WTC11 (cell line): ENCODE results near the gene INHBB. TPM values are rescaled to one million over a fixed set of nuclear protein-coding genes. Genes with fewer than 3 reads are reported as not detected.

Source experiments
- ATAC-seq: fragments of 200-7000 bp; cut with Tn5 transposase; 2 replicates; pipeline ENCODE4 v1.10.0; 2021; ENCODE audit warnings: mild to moderate bottlenecking, moderate library complexity
- Bru-seq: library from RNA; stranded (reverse); fragments of 400-500 nt; gene quantifications from one replicate; lab custom pipeline; 2021; lab: Mats Ljungman, UMichigan
- CTCF ChIA-PET: fragments of 300-600 bp; sonication (Branson Sonifier 250); formaldehyde crosslinking; loops from one replicate; lab custom pipeline; 2021; ENCODE audit warnings: antibody characterized with exemption; lab: Charles Lee
- POLR2A ChIA-PET: fragments of 350-600 bp; sonication (Branson Sonifier 250); formaldehyde crosslinking; loops from one replicate; lab custom pipeline; 2021; ENCODE audit warnings: antibody characterized with exemption; lab: Charles Lee
- DNase-seq: peaks from one replicate; pipeline ENCODE4 v3.0.0; 2021; ENCODE audit warnings: low spot score
- H3K27ac Mint-ChIP-seq: 2 replicates; pipeline ENCODE4 v1.8.0; 2021; ENCODE audit warnings: mixed read lengths
- H3K27me3 Mint-ChIP-seq: 2 replicates; pipeline ENCODE4 v1.8.0; 2021; ENCODE audit warnings: low read depth, mild to moderate bottlenecking, moderate library complexity, mixed read lengths
- H3K36me3 Mint-ChIP-seq: 2 replicates; pipeline ENCODE4 v1.8.0; 2021; ENCODE audit warnings: mixed read lengths
- H3K4me1 Mint-ChIP-seq: 2 replicates; pipeline ENCODE4 v1.8.0; 2022; ENCODE audit warnings: mixed read lengths
- H3K4me3 Mint-ChIP-seq: 2 replicates; pipeline ENCODE4 v1.8.0; 2021; ENCODE audit warnings: mild to moderate bottlenecking, moderate library complexity, mixed read lengths
- H3K9me3 Mint-ChIP-seq: 2 replicates; pipeline ENCODE4 v1.8.0; 2021; ENCODE audit warnings: mixed read lengths
- ATF6 ChIP-seq: sonication (generic); formaldehyde crosslinking; IDR thresholded peaks from 2 replicates; pipeline ENCODE4 v1.8.1; 2023; ENCODE audit warnings: mild to moderate bottlenecking, missing genetic modification reagents
- CTCF ChIP-seq: fragments of 200-600 bp; IDR thresholded peaks from 2 replicates; pipeline ENCODE4 v1.8.0; 2022; ENCODE audit warnings: antibody characterized with exemption
- FOXK1 ChIP-seq: sonication (generic); formaldehyde crosslinking; IDR thresholded peaks from 2 replicates; pipeline ENCODE4 v1.8.0; 2022; ENCODE audit warnings: mild to moderate bottlenecking, moderate library complexity, missing genetic modification reagents
- FOXP1 ChIP-seq: sonication (generic); formaldehyde crosslinking; IDR thresholded peaks from 2 replicates; pipeline ENCODE4 v1.8.0; 2022; ENCODE audit warnings: missing genetic modification reagents, mild to moderate bottlenecking, moderate library complexity, borderline replicate concordance
- IRF1 ChIP-seq: sonication (generic); formaldehyde crosslinking; IDR thresholded peaks from 2 replicates; pipeline ENCODE4 v1.8.0; 2023; ENCODE audit warnings: missing genetic modification reagents
- IRF2 ChIP-seq: sonication (generic); formaldehyde crosslinking; IDR thresholded peaks from 2 replicates; pipeline ENCODE4 v1.8.0; 2022; ENCODE audit warnings: low read depth, missing genetic modification reagents, borderline replicate concordance
- MYBL2 ChIP-seq: sonication (generic); formaldehyde crosslinking; IDR thresholded peaks from 2 replicates; pipeline ENCODE4 v1.8.1; 2023; ENCODE audit warnings: mild to moderate bottlenecking, moderate library complexity, missing genetic modification reagents
- NFE2L1 ChIP-seq: sonication (generic); formaldehyde crosslinking; IDR thresholded peaks from 2 replicates; pipeline ENCODE4 v1.8.1; 2023; ENCODE audit warnings: missing genetic modification reagents
- NFYB ChIP-seq: sonication (generic); formaldehyde crosslinking; conservative IDR thresholded peaks from 2 replicates; pipeline ENCODE4 v1.8.0; 2022; ENCODE audit warnings: low read depth, missing genetic modification reagents
- NR2C2 ChIP-seq: sonication (generic); formaldehyde crosslinking; IDR thresholded peaks from 2 replicates; pipeline ENCODE4 v1.8.0; 2022; ENCODE audit warnings: mild to moderate bottlenecking, missing genetic modification reagents
- NR3C1 ChIP-seq: sonication (generic); formaldehyde crosslinking; conservative IDR thresholded peaks from 2 replicates; pipeline ENCODE4 v1.8.1; 2023; ENCODE audit warnings: low read depth, mild to moderate bottlenecking, missing genetic modification reagents
- PRRX2 ChIP-seq: fragments of 250-450 bp; sonication (Bioruptor Pico); IDR thresholded peaks from 2 replicates; pipeline ENCODE4 v1.8.0; 2021; ENCODE audit warnings: mild to moderate bottlenecking
- TEAD1 ChIP-seq: sonication (generic); formaldehyde crosslinking; IDR thresholded peaks from 2 replicates; pipeline ENCODE4 v1.8.0; 2022; ENCODE audit warnings: mild to moderate bottlenecking, missing genetic modification reagents
- ZNF232 ChIP-seq: sonication (generic); formaldehyde crosslinking; IDR thresholded peaks from 2 replicates; pipeline ENCODE4 v1.8.0; 2022; ENCODE audit warnings: mild to moderate bottlenecking, missing genetic modification reagents
- ZNF281 ChIP-seq: sonication (generic); formaldehyde crosslinking; IDR thresholded peaks from 2 replicates; pipeline ENCODE4 v1.8.0; 2023; ENCODE audit warnings: mild to moderate bottlenecking, missing genetic modification reagents
- ZNF423 ChIP-seq: fragments of 250-450 bp; sonication (Bioruptor Pico); IDR thresholded peaks from 2 replicates; pipeline ENCODE4 v2.1.2; 2022; ENCODE audit warnings: mild to moderate bottlenecking, moderate library complexity
- long read RNA-seq, 3 experiments: library from RNA in 1 of 3; library from capped mRNA in 1 of 3; library from polyadenylated mRNA in 1 of 3; unstranded in 2 of 3; stranded (forward) in 1 of 3; transcript quantifications; one replicate each; pipeline ENCODE4 v2.0.0, GENCODE V29; 2021
- total RNA-seq: library from RNA; stranded (reverse); gene quantifications from 3 replicates; pipeline ENCODE4 v1.2.3, GENCODE V29; 2021
- TF ChIP-seq, protein P1 (sequence below): sonication (generic); formaldehyde crosslinking; IDR thresholded peaks from 2 replicates; pipeline ENCODE4 v1.8.1; 2022; ENCODE audit warnings: mild to moderate bottlenecking, moderate library complexity, missing genetic modification reagents
- TF ChIP-seq, protein P2 (sequence below): fragments of 250-450 bp; sonication (Bioruptor Pico); IDR thresholded peaks from 2 replicates; pipeline ENCODE4 v2.1.2; 2022; ENCODE audit warnings: mild to moderate bottlenecking, moderate library complexity

INHBB gene
- total RNA-seq (0.14 to 0.26 TPM (median 0.21 TPM) in 3 replicates), Bru-seq, nascent RNA (percentile 14 among the genes with signal in this experiment)
- long read RNA-seq, experiment 1, partial matches to known transcripts, result 0 of 1 reads
- long read RNA-seq, experiment 1, other reads (novel, unspliced or antisense), result 0 of 1 reads
- long read RNA-seq, experiment 2, result 0 reads
- long read RNA-seq, experiment 3, result 0 reads

DNA sequence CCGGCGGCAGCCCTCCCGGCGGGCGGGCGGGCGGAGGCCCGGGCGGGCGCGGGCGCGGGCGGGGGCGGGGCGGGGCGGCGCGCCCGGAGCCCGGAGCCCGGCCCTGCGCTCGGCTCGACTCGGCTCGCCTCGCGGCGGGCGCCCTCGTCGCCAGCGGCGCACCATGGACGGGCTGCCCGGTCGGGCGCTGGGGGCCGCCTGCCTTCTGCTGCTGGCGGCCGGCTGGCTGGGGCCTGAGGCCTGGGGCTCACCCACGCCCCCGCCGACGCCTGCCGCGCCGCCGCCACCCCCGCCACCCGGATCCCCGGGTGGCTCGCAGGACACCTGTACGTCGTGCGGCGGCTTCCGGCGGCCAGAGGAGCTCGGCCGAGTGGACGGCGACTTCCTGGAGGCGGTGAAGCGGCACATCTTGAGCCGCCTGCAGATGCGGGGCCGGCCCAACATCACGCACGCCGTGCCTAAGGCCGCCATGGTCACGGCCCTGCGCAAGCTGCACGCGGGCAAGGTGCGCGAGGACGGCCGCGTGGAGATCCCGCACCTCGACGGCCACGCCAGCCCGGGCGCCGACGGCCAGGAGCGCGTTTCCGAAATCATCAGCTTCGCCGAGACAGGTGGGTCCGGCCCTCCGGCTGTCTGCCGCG lies at the start of gene INHBB:
INHBB (plus strand) TSS at position 111 of the 641 bp plus-strand sequence; CDS start at position 164, 53 bp downstream.
- CTCF ChIA-PET, result interaction anchor here (0.6 to 4.2 kb wide), 13 partner anchors 10 to 329 kb away, joined by 3 to 66 read pairs (median 4); no protein-coding TSS in a partner anchor
- POLR2A ChIA-PET, result interaction anchor here (0.5 kb wide), 1 partner anchor 1798 kb away, joined by 4 read pairs; no protein-coding TSS in a partner anchor
- peak within 1 kb of the TSS; percentile 57 for H3K4me3 Mint-ChIP-seq
- H3K36me3 Mint-ChIP-seq, result no peaks in the 10 kb centered on the region
- peaks cover 36% of the 10 kb centered on the region for H3K4me1 Mint-ChIP-seq
- ATAC-seq, result peak; percentile 2; the same call in 1 of the 2 replicates
- no peaks in the 10 kb centered on the region for H3K9me3 Mint-ChIP-seq
- no peak for TF ChIP-seq CTCF
- no peak for TF ChIP-seq ZNF232 (CRISPR knock-in tag)
- TF ChIP-seq, protein P1, sequence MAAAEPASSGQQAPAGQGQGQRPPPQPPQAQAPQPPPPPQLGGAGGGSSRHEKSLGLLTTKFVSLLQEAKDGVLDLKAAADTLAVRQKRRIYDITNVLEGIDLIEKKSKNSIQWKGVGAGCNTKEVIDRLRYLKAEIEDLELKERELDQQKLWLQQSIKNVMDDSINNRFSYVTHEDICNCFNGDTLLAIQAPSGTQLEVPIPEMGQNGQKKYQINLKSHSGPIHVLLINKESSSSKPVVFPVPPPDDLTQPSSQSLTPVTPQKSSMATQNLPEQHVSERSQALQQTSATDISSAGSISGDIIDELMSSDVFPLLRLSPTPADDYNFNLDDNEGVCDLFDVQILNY (CRISPR knock-in tag), result no peak; the same call in 1 of the 2 replicates
- TF ChIP-seq NFE2L1, result no peak
- no peak for TF ChIP-seq ATF6 (CRISPR knock-in tag)
- no peak for TF ChIP-seq PRRX2
- no peak for TF ChIP-seq TEAD1
- no peak for TF ChIP-seq FOXK1 (CRISPR knock-in tag)
- no peak for TF ChIP-seq ZNF423 (CRISPR knock-in tag)
- no peak for TF ChIP-seq FOXP1 (CRISPR knock-in tag)
- no peak for TF ChIP-seq ZNF281 (CRISPR knock-in tag)
- TF ChIP-seq NR3C1 (CRISPR knock-in tag), result no peak
- H3K27ac Mint-ChIP-seq, result no peak within 1 kb of the TSS
- DNase-seq, result no peak
- peaks cover 89% of the 10 kb centered on the region for H3K27me3 Mint-ChIP-seq

DNA sequence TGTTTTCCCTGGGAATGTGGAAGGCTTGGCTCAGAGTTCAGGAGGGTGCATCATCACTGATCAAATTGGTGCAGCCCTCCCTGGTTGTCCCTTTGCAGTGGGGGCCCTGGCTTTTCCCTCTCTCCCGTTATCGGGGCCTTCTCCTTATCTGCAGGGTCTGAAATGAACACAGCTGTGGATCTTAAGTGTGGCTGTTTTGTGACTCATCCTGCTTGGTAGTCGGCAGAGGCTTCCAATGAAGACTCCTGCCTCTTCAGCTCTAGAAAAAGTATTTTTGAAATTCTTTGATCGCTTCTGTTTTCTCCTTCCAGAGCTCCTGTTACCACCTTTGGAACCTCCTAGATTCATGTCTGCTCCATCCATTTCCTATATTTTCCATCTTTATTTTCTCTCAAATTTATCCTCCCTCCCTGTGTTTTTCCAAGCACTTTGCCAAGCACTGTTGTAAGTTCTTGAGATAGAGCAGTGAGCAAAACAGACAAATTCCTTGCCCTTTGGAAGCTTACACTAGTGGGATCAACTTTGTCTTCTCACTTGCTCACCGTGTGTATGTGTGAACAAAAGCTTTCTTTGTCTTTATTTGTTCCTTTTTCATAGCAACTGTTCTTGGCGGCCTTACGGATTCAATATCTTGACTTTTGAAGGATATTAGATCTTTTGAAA lies 47.6 kb upstream of the INHBB start:
- POLR2A ChIA-PET, result no interaction called here
- H3K4me3 Mint-ChIP-seq, result no peak overlapping the region
- H3K36me3 Mint-ChIP-seq, result peaks cover 6% of the 10 kb centered on the region; the same call in 1 of the 2 replicates
- no peak for DNase-seq
- peaks cover 12% of the 10 kb centered on the region for H3K4me1 Mint-ChIP-seq
- no peak overlapping the region for H3K27ac Mint-ChIP-seq
- H3K27me3 Mint-ChIP-seq, result no peaks in the 10 kb centered on the region; the same call in 1 of the 2 replicates
- CTCF ChIA-PET, result interaction anchor here (0.5 to 2.7 kb wide), 4 partner anchors 15 to 178 kb away, joined by 4 to 10 read pairs (median 6); no protein-coding TSS in a partner anchor
- TF ChIP-seq IRF2 (CRISPR knock-in tag), result no peak
- no peak for TF ChIP-seq NR2C2
- TF ChIP-seq MYBL2 (CRISPR knock-in tag), result no peak
- no peak for TF ChIP-seq IRF1 (CRISPR knock-in tag)
- TF ChIP-seq, protein P2, sequence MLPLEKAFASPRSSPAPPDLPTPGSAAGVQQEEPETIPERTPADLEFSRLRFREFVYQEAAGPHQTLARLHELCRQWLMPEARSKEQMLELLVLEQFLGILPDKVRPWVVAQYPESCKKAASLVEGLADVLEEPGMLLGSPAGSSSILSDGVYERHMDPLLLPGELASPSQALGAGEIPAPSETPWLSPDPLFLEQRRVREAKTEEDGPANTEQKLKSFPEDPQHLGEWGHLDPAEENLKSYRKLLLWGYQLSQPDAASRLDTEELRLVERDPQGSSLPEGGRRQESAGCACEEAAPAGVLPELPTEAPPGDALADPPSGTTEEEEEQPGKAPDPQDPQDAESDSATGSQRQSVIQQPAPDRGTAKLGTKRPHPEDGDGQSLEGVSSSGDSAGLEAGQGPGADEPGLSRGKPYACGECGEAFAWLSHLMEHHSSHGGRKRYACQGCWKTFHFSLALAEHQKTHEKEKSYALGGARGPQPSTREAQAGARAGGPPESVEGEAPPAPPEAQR (CRISPR knock-in tag), result no peak
- no peak for TF ChIP-seq NFYB (CRISPR knock-in tag)
- no peaks in the 10 kb centered on the region for H3K9me3 Mint-ChIP-seq
- no peak for ATAC-seq
